Activated CD4-positive, CD25-positive, alpha-beta regulatory T cell treated with anti-CD3 and anti-CD28 coated beads, Interleukin-2, amount 50 U/mL, for 16 hours (primary cell): Measurements from ENCODE around the gene ZBED1.
"Not testable (repeated sequence)": the region's sequence is repeated elsewhere in the genome, so short reads cannot be mapped to it uniquely, and the experiment has no call there.

Source experiments
- DNase-seq: peaks from one replicate; pipeline ENCODE4 v3.0.0-alpha.2; 2020; ENCODE audit warnings: low read depth, low spot score

ZBED1 gene

DNA sequence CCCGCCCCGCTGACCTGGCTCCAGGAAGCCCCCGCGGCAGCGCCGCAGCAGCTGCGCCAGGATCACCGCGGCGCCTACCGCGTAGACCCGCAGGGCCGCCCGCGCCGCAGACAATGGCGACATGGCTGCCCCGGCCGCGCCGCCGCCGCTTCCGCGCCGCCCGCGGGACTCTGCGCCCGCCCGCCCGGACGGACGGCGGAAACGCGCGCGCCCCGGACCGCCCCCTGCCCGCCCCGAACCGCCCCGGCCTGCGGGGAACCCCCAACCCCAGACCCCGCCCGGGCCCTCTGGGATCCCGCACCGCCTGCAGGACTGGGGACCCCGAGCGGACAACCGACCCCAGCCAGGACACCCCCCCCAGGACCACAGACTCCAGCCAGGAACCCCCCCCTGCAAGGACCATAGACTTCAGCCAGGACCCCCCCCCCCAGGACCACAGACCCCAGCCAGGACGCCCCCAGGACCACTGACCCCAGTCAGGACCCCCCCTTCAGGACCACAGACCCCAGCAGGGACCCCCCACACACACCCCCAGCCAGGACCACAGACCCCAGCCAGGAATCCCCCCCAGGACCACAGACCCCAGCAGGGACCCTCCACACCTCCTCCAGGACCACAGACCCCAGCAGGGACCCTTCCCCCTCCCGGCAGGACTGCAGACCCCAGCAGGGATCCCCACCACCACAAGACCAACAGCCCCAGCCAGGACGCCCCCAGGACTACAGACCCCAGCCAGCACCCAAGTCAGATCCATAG lies at the start of gene ZBED1, which contains the start of gene DHRSX:
ZBED1 (minus strand) TSS at position 174 of the 756 bp plus-strand sequence. CDS start 10,257 bp downstream, outside the sequence.
DHRSX (minus strand) TSS at position 174 of the 756 bp plus-strand sequence; CDS start at position 123, 51 bp downstream.
- DNase-seq, result no peak

DNA sequence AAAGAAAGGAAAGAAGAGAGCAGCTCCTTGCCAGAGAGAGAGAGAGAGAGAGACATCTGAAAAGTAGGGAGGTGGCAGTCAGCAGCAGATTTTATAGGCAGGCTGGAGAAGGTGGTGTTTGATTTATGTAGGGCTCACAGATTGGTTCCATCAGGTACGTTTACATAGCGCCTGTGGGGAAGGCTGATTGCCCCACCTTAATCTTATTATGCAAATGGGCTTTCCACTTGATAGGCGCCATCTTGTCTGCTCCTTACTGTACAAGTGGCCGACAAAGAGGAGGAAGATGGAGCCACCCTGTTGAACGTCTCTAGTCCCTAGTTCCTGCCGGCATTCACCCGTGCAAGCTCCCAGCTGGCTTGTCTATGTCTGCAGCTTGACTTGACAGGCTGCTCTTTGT lies 49.1 kb upstream of the ZBED1 start:
- DNase-seq, result no peak

DNA sequence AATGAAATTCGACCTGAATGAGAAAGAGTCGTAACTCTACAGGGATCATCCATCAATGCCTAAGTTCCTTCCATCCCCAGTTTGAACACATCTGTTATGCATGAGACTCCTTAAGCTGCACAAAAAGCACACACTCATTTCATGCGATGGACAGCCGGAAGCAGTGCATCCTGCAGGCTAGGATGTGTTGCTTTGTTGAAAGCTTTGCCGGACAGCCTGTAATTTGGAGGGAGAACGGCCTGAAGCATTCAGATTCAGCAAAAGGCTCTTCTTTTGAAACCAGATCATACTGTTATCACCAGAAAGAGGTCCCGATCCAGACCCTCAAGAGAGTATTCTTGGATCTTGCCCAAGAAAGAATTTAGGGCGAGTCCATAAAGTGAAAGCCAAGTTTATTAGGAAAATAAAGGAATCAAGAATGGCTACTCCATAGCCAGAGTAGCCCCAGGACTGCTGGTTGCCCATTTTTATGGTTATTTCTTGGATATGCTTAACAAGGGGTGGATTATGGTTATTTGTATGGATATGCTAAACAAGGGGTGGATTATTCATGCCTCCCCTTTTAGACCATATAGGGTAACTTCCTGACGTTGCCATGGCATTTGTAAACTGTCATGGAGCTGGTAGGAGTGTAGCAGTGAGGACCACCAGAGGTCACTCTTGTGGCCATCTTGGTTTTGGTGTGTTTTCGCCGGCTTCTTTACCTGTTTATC lies 48.1 kb upstream of the ZBED1 start:
- no peak for DNase-seq

DNA sequence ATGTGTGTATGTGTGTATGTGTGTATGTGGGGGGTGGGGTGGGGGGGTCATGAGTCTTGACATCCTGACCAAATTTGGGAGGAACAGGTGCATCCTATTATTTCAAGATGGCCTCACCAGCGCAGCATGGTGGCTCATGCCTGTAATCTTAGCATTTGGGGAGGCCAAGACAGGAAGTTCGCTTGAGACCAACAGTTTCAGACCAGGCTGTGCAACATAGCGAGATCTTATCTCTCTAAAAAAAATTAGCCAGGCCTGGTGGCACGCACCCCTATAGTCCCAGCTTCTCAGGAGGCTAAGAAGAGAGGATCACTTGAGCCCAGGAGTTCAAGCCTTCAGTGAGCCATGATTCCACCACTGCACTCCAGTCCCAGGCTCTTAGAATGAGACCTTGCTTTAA lies 47.0 kb upstream of the ZBED1 start:
- no peak for DNase-seq

DNA sequence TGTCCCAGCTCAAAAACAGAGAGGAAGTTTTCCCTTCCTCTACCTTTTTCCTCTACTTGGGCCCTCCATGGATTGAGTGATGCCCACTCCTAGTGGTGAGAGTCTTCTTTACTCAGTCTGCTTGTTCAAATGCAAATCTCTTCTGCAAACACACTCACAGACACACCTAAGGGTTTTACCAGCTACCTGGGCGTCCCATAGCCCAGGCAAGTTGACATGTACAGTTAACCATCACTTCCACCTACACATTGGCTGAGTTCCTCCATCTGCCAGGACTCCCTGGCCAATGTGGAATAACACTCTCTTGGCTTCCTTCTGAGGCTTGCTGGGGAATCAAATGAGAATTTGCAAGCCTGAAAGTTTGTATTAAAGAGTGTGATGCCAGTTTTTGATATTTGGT lies 45.7 kb upstream of the ZBED1 start:
- DNase-seq, result no peak

DNA sequence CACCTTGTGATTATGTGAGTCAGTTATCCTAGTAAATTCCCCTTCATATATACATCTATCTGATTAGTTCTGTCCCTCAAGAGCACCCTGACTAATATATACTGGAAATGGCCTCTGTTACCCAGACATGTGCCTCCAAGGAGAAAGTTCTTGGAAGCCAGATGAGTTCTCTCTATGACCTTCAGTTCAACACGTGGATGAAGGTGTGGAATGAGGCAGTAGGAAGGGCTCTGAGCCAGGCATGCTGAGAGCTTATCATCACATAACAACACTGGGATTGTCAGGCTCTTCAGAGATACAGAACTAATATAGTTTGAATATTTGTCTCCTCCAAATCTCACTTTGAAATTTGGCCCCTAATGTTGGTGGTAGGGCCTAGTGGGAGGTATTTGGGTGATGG lies 44.4 kb upstream of the ZBED1 start:
- DNase-seq, result no peak

DNA sequence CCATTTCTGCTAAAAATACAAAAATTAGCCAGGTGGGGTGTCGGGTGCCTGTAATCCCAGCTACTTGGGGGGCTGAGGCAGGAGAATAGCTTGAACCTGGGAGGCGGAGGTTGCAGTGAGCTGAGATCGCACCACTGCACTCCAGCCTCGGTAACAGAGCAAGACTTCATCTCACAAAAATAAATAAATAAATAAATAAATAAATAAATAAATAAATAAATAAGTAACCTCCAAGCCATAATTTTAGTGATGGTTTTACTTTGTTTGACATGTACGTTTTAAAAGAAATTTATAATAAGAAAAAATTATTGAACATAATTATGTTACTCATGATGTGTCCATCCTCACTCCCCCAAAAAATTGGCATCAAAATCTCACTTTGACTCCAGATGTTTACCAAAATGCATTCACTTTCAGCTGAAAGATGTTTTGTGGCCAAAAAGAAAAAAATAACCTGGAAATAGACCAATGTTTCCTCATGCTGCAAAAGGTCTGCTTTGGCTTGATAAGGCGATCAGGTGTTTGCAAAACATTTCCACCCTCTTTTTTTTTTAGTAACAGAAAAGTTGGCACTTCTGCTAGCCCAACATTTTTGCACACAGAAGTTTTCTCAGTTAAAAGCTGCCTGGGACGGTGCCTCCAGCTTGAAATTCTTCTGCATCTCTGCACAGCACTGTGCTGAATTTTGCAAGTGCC lies 42.2 kb upstream of the ZBED1 start:
- no peak for DNase-seq

DNA sequence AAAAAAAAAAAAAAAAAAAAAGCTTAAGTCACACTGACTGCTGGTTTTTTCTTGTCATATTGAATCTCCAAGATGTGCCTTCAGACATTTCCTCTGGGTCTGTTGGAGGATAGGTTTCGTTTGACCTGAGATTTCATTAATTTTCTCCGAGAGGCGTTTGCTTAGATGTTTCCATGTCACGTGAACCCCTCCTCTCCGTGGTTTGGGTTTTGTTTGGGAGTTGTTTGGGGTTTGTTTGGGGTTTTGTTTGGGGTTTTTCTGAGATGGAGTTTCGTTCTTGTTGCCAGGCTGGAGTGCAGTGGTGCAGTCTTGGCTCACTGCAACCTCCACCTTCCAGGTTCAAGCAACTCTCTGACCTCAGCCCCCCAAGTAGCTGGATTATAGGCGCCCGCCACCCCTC lies 40.8 kb upstream of the ZBED1 start:
- no peak for DNase-seq

DNA sequence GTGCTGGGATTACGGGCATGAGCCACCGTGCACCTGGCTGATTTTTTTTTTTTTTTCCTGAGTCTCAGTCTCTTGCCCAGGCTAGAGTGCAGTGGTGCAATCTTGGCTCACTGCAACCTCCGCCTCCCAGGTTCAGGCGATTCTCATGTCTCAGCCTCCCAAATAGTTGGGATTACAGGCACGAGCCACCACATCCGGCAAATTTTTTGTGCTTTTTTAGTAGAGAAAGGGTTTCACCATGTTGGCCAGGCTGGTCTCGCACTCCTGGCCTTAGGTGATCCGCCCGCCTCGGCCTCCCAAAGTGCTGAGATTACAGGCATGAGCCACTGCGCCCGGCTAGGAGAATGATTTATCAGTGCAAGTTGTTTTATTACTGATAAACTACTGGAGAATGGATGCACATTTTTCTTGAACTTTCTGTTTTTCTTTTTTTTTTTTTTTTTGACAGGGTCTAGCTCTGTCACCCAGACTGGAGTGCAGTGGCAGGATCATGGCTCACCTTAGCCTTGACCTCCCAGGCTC lies 39.7 kb upstream of the ZBED1 start:
- no peak for DNase-seq

DNA sequence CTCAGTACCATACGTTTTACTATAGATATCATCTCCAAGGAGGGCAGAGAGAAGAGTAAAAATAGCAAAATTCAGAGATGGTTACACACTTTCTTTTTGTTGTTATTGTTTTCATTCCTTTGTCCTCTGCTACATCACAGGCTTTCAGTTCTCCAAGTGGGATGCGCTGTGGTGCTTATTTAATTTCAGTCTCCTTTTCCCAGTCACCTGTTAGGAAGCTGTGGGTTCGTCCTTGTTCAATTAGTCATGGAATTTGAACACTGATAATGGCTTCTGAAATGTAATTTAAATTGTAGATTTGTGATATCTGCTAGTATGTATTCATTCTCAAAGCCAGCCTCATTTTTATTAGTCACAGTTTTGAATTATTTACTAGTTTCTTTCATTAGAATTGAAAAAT lies 38.8 kb upstream of the ZBED1 start:
- no peak for DNase-seq

DNA sequence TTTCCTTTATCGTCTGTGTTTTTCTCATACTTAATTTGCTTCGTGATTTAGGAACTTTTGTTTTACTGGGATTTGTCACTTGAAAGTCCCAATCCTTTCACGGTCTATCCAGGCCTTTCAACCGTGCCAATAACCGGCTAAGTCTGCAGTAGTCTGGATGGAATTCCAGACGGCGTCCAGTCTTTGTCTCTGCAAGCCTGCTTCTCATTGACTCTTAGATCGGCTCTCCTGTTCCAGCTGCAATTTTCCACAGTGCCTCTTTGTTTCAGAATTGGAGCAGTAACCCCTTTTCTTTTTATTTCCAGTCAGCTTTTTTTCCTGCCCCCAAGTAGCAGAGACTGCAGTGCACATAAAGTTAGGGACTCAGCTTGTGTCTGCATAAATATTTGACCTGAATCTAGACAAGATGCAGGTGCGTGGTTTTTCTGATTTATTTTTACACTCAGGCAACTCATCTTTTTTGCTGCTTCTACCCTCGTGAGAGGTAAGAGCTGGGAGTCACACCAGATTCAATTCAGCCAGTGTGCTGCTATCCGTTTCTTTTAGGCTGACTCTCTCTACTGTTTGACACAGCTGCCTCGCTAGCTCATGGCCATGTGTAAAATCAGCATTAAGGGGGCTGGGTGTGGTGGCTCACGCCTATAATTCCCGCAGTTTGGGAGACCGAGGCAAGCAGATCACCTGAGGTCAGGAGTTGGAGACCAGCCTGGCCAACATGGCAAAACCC lies 37.4 kb upstream of the ZBED1 start:
- DNase-seq, result no peak

DNA sequence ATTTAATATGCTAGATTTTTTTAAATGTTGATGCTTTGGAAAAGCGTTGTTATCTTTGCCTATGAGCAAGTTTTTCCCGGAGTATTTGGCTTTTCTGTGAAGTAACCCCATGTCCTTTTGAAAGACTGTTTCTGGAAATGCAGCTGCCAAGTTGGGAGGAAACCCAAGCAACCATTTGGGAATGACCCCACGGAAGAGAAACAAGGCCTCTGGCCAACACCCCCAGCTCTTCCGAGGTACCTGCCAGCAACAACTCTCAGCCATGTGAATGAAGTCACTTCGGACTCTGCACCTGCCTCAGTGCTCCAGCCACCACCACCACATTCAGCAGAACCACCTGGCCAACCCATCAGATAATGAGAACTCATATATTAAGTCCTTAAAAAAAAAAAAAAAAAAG lies 36.2 kb upstream of the ZBED1 start:
- DNase-seq, result no peak

DNA sequence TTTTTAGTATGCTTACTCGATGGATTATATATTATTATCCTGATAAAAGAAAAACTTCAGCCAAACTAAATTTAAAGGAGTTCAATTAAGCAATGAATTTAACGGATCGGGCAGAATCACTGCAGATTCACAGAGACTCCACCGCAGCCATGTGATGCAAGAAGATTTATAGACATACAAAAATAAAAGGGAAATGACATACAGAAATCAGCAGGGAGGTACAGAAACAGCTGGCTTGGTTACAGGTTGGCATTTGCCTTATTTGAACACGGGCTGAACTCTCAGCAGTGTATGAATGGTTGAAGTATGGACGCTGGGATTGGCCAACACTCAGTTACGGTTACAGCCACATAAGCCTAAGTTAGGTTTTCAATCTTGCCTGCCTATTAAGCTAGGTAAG lies 35.4 kb upstream of the ZBED1 start:
- no peak for DNase-seq

DNA sequence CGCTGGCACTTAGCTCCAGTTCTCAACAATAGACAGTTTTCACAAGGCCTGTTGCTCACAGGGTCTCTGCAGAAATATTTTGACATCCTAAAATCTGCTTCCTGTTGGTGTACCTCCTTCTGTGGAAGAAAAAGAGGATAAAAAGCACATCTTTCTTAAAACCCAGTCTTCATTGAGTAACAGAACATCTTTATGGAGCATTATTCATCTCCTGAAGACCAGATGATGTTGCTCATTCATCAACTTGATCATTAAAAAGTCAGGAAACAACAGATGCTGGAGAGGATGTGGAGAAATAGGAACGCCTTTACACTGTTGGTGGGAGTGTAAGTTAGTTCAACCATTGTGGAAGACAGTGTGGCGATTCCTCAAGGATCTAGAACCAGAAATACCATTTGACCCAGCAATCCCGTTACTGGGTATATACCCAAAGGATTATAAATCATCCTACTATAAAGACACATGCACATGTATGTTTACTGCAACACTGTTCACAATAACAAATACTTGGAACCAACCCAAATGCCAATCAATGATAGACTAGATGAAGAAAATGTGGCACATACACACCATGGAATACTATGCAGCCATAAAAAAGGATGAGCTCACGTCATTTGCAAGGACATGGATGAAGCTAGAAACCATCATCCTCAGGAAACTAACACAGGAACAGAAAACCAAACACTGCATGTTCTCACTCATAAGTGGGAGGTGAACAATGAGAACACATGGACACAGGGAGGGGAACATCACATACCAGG lies 33.7 kb upstream of the ZBED1 start:
- DNase-seq, result not testable (repeated sequence)

DNA sequence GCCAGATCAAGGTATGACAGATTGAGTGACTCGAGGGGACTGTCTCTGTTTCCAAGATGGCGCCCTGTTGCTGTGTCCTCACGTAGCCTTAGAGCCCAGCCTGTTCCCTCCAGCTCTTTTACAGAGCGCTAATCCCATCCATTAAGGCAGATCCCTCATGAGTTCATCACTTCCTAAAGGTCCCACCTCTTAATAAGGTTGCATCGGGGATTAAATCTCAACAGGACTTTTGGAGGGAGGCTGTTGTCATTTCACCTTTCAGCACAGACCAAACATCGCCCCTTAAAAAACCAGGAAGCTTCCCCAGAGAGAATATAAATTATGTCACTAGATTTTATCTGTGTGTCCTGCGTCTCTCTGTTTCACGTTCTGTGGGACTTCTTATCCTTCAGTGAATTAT lies 32.6 kb upstream of the ZBED1 start:
- no peak for DNase-seq

DNA sequence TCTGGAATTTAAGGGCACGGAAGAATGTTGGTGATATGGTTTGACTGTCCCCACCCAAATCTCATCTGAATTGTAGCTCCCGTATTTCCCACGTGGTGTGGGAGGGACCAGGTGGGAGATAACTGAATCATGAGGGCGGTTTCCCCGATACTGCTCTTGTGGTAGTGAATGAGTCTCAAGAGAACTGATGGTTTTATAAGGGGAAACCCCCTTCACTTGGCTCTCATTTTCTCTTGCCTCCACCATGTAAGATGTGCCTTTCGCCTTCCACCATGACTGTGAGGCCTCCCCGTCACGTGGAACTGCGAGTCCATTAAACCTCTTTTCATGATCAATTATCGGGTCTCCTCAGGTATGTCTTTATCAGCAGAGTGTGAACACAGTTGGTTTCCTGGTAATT lies 25.6 kb upstream of the ZBED1 start:
- DNase-seq, result no peak

DNA sequence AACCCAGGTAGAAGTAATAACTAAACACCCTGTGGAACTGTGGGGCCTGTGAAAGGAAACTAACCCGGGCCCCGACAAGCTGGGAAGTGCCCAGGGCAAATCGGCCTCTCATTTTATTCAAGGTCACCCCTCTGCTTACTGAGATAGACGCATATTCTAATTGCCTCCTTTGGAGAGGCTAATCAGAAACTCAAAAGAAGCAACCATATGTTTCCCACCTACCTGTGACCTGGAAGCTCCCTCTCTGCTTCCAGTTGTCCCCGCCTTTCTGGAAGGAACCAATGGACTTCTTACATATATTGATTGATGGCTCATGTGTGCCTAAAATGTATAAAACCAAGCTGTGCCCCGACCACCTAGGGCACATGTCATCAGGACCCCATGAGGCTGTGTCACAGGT lies 23.1 kb upstream of the ZBED1 start:
- no peak for DNase-seq

DNA sequence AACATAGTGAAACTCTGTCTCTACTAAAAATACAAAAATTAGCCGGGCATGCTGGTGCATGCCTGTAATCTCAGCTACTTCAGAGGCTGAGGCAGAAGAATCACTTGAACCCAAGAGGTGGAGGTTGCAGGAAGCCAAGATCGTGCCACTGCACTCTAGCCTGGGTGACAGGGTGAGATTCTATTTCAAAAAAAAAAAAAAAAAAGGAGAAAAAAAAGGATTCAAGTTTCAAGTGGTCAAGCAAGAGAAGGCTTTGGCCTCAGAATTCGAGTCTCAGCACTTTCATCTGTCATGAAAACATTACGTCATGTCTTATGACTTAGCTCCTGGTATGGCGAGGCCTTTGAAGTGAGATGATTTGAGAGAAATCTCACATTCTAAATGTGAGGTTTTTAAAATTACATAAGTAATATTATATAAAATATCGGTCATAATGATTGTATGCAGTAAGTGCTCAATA lies 21.2 kb upstream of the ZBED1 start:
- DNase-seq, result no peak

DNA sequence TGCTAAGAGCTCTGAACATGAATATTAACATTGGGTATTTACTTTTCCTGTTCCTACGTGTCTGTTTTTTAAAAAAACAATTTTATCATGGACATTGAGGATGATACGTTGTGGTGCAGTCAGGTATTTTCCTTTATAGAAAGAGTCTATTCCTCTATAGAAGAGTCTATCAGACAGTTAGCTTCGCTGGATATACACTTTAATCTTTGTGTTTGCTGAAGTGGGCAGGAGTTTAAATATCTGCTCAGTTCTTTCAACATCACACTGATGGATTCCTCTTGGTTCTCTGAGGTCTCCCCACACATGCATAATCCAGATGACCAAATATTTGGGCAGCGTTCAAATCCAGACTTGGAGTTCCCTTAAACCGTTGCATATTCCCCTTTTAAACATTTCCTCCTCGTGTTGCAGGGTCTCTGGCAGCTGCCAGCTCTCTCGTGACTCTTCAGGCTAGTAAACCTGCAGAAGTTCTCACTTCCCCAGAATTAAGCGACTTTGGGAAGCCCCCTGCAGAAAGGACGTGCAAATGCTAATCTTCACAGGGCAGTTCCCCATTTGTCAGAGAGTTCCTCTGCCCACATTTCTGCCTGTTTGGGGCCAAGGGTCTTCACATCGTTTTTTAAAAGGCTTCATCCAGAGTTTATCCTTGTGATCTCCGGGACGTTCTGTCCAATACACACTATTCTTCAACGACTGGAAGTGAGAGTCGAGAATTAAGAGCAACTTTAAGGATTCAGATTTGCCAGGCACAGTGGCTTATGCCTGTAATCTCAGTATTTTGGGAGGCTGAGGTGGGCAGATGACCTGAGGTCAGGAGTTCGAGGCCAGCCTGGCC lies 20.5 kb upstream of the ZBED1 start:
- no peak for DNase-seq

DNA sequence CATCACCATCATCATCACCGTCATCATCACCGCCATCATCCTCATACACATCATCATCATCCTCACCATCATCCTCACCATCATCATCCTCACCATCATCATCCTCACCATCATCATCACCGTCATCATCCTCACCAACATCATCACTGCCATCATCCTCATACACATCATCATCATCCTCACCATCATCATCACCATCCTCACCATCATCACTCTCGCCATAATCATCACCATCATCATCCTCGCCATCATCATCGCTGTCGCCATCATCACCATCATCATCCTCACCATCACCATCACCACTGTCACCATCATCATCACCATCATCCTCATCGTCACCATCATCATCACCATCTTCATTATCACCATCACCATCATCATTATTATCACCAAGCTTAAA lies 19.8 kb upstream of the ZBED1 start:
- no peak for DNase-seq
